Osteoblast (primary cell): ENCODE results near the gene CUL4A. TPM values are rescaled to one million over a fixed set of nuclear protein-coding genes. Genes with fewer than 3 reads are reported as not detected.
A peak's percentile ranks its signal among the peaks of the same experiment; 100 is the strongest.
"Not testable (repeated sequence)": the region's sequence is repeated elsewhere in the genome, so short reads cannot be mapped to it uniquely, and the experiment has no call there.

Source experiments
- DNase-seq: peaks from one replicate; pipeline ENCODE4 v3.0.0; 2011; ENCODE audit warnings: low spot score, mixed read lengths; ENCODE audit not compliant: insufficient read length; ENCODE audit errors: missing footprints
- H2AFZ ChIP-seq: 2 replicates; pipeline ENCODE4 v1.6.0; 2011; ENCODE audit warnings: mild to moderate bottlenecking, low read length
- H3K27ac ChIP-seq: 2 replicates; pipeline ENCODE4 v1.5.1; 2011; ENCODE audit warnings: mild to moderate bottlenecking, low read depth, low read length, moderate library complexity
- H3K27me3 ChIP-seq: 2 replicates; pipeline ENCODE4 v1.6.0; 2012; ENCODE audit warnings: mild to moderate bottlenecking, control low read depth, inconsistent platforms, low read length, moderate library complexity; ENCODE audit not compliant: insufficient read depth
- H3K36me3 ChIP-seq: 2 replicates; pipeline ENCODE4 v1.5.1; 2011; ENCODE audit warnings: mild to moderate bottlenecking, low read length, control low read depth, moderate library complexity; ENCODE audit not compliant: insufficient read depth
- H3K4me1 ChIP-seq: 2 replicates; pipeline ENCODE4 v1.5.1; 2011; ENCODE audit warnings: mild to moderate bottlenecking, low read length, control low read depth, moderate library complexity; ENCODE audit not compliant: insufficient read depth
- H3K4me2 ChIP-seq: 2 replicates; pipeline ENCODE4 v1.6.0; 2011; ENCODE audit warnings: mild to moderate bottlenecking, low read length; ENCODE audit not compliant: insufficient read depth
- H3K4me3 ChIP-seq: fragments of 200-600 bp; sonication (generic); 3 replicates; pipeline ENCODE4 v1.5.1; 2012; ENCODE audit warnings: mild to moderate bottlenecking, low read length, inconsistent platforms; ENCODE audit not compliant: insufficient read depth
- H3K79me2 ChIP-seq: 2 replicates; pipeline ENCODE4 v1.6.0; 2012; ENCODE audit warnings: mild to moderate bottlenecking, low read length, control low read depth, inconsistent platforms; ENCODE audit not compliant: insufficient read depth
- H3K9me3 ChIP-seq: 2 replicates; pipeline ENCODE4 v1.5.1; 2011; ENCODE audit warnings: low read depth, low read length, control low read depth
- H4K20me1 ChIP-seq: 2 replicates; pipeline ENCODE4 v1.6.0; 2012; ENCODE audit warnings: mild to moderate bottlenecking, low read length, control low read depth; ENCODE audit not compliant: insufficient read depth
- total RNA-seq: library from RNA; depleted of rRNA; stranded (reverse); fragments of >200 nt; gene quantifications from 2 replicates; pipeline ENCODE4 v1.2.3, GENCODE V29; 2012
- TF ChIP-seq, protein P1 (sequence below): IDR thresholded peaks from 2 replicates; pipeline ENCODE4 v1.5.1; 2011; ENCODE audit warnings: mild to moderate bottlenecking, low read depth, low read length, moderate library complexity; ENCODE audit errors: extremely low read depth

Gene CUL4A
- total RNA-seq, 1 donor = 128 TPM

DNA sequence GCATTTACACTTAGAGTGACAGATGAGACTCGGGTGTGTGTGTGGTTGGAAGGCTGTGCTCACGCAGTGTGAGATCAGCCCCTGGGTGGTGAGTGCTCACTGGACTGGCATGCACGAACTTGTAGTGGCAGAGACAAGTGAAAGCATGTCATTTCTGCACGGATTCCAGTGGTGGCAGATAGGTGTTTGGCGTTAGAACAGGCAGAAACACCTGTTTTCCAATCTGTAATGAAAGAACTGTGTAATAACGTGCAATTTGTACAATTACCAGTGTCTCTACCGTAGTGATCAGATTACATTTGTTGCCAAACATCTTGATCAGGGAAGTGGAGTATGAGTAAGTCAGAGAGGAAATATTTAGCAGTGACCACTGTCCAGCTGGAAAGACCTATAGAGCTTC, 95.8 kb downstream of the CUL4A start:
- Histone ChIP-seq H3K9me3 (no peaks in the 10 kb centered on the region), H3K4me1 (peaks cover 10% of the 10 kb centered on the region), H3K4me3 (peak overlapping the region; percentile 25), H3K79me2 (peaks cover 93% of the 10 kb centered on the region), H2AFZ (no peak overlapping the region), H3K36me3 (peaks cover 9% of the 10 kb centered on the region), H3K27ac (peak overlapping the region; percentile 35), H4K20me1 (peaks cover 57% of the 10 kb centered on the region), H3K27me3 (no peaks in the 10 kb centered on the region), H3K4me2 (peak overlapping the region; percentile 64)
- TF ChIP-seq, protein P1, sequence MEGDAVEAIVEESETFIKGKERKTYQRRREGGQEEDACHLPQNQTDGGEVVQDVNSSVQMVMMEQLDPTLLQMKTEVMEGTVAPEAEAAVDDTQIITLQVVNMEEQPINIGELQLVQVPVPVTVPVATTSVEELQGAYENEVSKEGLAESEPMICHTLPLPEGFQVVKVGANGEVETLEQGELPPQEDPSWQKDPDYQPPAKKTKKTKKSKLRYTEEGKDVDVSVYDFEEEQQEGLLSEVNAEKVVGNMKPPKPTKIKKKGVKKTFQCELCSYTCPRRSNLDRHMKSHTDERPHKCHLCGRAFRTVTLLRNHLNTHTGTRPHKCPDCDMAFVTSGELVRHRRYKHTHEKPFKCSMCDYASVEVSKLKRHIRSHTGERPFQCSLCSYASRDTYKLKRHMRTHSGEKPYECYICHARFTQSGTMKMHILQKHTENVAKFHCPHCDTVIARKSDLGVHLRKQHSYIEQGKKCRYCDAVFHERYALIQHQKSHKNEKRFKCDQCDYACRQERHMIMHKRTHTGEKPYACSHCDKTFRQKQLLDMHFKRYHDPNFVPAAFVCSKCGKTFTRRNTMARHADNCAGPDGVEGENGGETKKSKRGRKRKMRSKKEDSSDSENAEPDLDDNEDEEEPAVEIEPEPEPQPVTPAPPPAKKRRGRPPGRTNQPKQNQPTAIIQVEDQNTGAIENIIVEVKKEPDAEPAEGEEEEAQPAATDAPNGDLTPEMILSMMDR = no peak
- peak; percentile 91 for DNase-seq

DNA sequence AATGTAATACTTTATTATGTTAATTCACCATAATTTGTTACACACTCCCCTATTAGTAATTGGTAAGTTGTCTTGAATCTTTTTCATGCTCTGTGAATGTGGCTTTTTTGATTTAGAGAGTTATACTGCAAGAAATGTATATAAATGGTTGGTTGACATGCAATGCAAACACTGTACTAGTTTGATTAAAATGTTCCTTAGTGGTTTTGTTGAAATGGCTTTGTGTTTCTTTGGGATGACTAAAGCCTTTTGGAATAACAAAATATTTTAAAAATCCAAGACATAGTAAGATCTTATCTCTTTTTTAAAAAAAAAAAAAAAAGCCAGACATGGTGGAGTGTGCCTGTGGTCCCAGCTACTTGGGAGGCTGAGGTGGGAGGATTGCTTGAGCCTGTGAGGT, 98.1 kb downstream of the CUL4A start:
- Histone ChIP-seq H3K9me3 (no peaks in the 10 kb centered on the region), H3K4me1 (peaks cover 10% of the 10 kb centered on the region), H3K36me3 (peaks cover 25% of the 10 kb centered on the region), H2AFZ (no peak overlapping the region), H3K4me3 (no peak overlapping the region), H4K20me1 (peaks cover 57% of the 10 kb centered on the region), H3K27ac (no peak overlapping the region), H3K79me2 (peaks cover 93% of the 10 kb centered on the region), H3K27me3 (no peaks in the 10 kb centered on the region), H3K4me2 (no peak overlapping the region)
- peak; percentile 62 for DNase-seq
- TF ChIP-seq, protein P1 = no peak

DNA sequence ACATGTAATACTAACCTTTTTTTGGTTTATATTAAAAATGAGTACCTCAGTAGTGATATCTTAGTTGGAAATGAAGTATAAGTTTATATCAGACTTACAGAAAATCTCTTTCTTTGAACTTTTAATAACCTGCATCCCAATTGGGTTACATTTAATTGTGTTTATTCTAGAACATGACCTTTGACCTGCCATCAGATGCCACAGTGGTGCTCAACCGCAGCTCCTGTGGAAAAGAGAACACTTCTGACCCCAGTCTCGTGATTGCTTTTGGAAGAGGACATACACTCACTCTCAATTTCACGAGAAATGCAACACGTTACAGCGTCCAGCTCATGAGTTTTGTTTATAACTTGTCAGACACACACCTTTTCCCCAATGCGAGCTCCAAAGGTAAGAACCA, 100.1 kb downstream of the CUL4A start:
- Histone ChIP-seq H3K4me3 (no peak overlapping the region), H4K20me1 (peaks cover 42% of the 10 kb centered on the region), H3K4me1 (peaks cover 10% of the 10 kb centered on the region), H3K27ac (no peak overlapping the region), H3K79me2 (peaks cover 85% of the 10 kb centered on the region), H3K36me3 (peaks cover 27% of the 10 kb centered on the region), H3K27me3 (no peaks in the 10 kb centered on the region), H3K4me2 (no peak overlapping the region), H2AFZ (no peak overlapping the region), H3K9me3 (no peaks in the 10 kb centered on the region)
- TF ChIP-seq, protein P1 = no peak
- peak; percentile 3 for DNase-seq

DNA sequence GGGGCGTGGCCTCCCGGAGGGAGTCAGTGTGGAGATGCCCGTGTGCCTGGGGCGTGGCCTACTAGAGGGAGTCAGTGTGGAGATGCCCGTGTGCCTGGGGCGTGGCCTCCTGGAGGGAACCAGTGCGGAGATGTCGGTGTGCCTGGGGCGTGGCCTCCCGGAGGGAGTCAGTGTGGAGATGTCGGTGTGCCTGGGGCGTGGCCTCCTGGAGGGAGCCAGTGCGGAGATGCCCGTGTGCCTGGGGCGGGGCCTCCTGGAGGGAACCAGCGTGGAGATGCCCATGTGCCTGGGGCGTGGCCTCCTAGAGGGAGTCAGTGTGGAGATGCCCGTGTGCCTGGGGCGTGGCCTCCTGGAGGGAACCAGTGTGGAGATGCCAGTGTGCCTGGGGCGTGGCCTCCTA, 104.7 kb downstream of the CUL4A start:
- H3K27me3 ChIP-seq, H2AFZ ChIP-seq, H3K4me3 ChIP-seq, H3K4me2 ChIP-seq, H3K4me1 ChIP-seq, H3K9me3 ChIP-seq, H3K27ac ChIP-seq, DNase-seq: not testable (repeated sequence)
- Histone ChIP-seq H4K20me1 (peaks cover 21% of the 10 kb centered on the region), H3K36me3 (peaks cover 30% of the 10 kb centered on the region), H3K79me2 (peaks cover 80% of the 10 kb centered on the region)

DNA sequence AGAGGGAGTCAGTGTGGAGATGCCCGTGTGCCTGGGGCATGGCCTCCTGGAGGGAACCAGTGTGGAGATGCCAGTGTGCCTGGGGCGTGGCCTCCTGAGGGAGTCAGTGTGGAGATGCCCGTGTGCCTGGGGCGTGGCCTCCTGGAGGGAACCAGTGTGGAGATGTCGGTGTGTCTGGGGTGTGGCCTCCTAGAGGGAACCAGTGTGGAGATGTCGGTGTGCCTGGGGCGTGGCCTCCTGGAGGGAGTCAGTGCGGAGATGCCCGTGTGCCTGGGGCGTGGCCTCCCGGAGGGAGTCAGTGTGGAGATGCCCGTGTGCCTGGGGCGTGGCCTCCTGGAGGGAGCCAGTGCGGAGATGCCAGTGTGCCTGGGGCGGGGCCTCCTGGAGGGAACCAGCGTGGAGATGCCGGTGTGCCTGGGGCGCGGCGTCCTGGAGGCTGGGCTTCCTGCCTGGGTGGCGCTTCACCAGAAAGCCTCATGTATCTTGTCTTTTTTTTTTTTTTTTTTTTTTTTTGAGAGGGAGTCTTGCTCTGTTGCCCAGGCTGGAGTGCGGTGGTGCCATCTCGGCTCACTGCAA, 105.6 kb downstream of the CUL4A start:
- Histone ChIP-seq H3K79me2 (peaks cover 77% of the 10 kb centered on the region), H4K20me1 (peaks cover 18% of the 10 kb centered on the region), H3K36me3 (peaks cover 29% of the 10 kb centered on the region)
- not testable (repeated sequence) for H3K4me3 ChIP-seq, H3K27ac ChIP-seq, H2AFZ ChIP-seq, H3K4me1 ChIP-seq, H3K4me2 ChIP-seq, H3K27me3 ChIP-seq, H3K9me3 ChIP-seq
- peak; percentile 6 for DNase-seq
